ENCODE data around the gene IGSF21. TPM values are rescaled to one million over a fixed set of nuclear protein-coding genes. Genes with fewer than 3 reads are reported as not detected.

Gene IGSF21
- total RNA-seq, 1 experiment from 2014 or later, result not detected

- ChIA-PET POLR2A (no interaction called here), CTCF (interaction anchor here (0.6 kb wide), 1 partner anchor 19 kb away, joined by 3 read pairs; no protein-coding TSS in a partner anchor)
- Mint-ChIP-seq H3K27ac (ENCODE audit: low read depth, unreplicated experiment) (no peak overlapping the region), H3K27me3 (ENCODE audit: insufficient read depth, unreplicated experiment) (no peaks in the 10 kb centered on the region), H3K9me3 (ENCODE audit: unreplicated experiment) (no peaks in the 10 kb centered on the region), H3K4me3 (ENCODE audit: unreplicated experiment) (no peak overlapping the region), H3K4me1 (ENCODE audit: insufficient read depth, unreplicated experiment) (no peaks in the 10 kb centered on the region), H3K36me3 (ENCODE audit: insufficient read depth, unreplicated experiment) (no peaks in the 10 kb centered on the region)
- DNase-seq (ENCODE audit: unreplicated experiment), result no peak
- no peak for TF ChIP-seq CTCF (IDR thresholded peaks at IDR 0.05; ENCODE audit: unreplicated experiment)
- intact Hi-C loops (cut with micrococcal nuclease), result no loop called here
- no TSS peak for BruUV-seq (replicated peaks)
Measured at GRCh38 chr1:18139198-18139981, 31.8 kb downstream of the IGSF21 start.

- Mint-ChIP-seq H3K4me1 (ENCODE audit: insufficient read depth, unreplicated experiment) (no peaks in the 10 kb centered on the region), H3K36me3 (ENCODE audit: insufficient read depth, unreplicated experiment) (no peaks in the 10 kb centered on the region), H3K4me3 (ENCODE audit: unreplicated experiment) (no peak overlapping the region), H3K27ac (ENCODE audit: low read depth, unreplicated experiment) (no peak overlapping the region), H3K27me3 (ENCODE audit: insufficient read depth, unreplicated experiment) (no peaks in the 10 kb centered on the region), H3K9me3 (ENCODE audit: unreplicated experiment) (no peaks in the 10 kb centered on the region)
- BruUV-seq (replicated peaks), result no TSS peak
- CTCF ChIA-PET, result interaction anchor here (0.6 kb wide), 1 partner anchor 20 kb away, joined by 3 read pairs; no protein-coding TSS in a partner anchor
- TF ChIP-seq CTCF (IDR thresholded peaks at IDR 0.05; ENCODE audit: unreplicated experiment), result no peak
- POLR2A ChIA-PET, result no interaction called here
- no peak for DNase-seq (ENCODE audit: unreplicated experiment)
- intact Hi-C loops (cut with micrococcal nuclease), result no loop called here
Measured at GRCh38 chr1:18140411-18140810, 32.8 kb downstream of the IGSF21 start.

GRCh38 chr1:18141661-18142060 lies 34.1 kb downstream of the IGSF21 start:
- Mint-ChIP-seq H3K27ac (ENCODE audit: low read depth, unreplicated experiment) (no peak overlapping the region), H3K4me1 (ENCODE audit: insufficient read depth, unreplicated experiment) (no peaks in the 10 kb centered on the region), H3K36me3 (ENCODE audit: insufficient read depth, unreplicated experiment) (no peaks in the 10 kb centered on the region), H3K9me3 (ENCODE audit: unreplicated experiment) (no peaks in the 10 kb centered on the region), H3K27me3 (ENCODE audit: insufficient read depth, unreplicated experiment) (peaks cover 1% of the 10 kb centered on the region), H3K4me3 (ENCODE audit: unreplicated experiment) (no peak overlapping the region)
- ChIA-PET POLR2A (no interaction called here), CTCF (no interaction called here)
- no peak for TF ChIP-seq CTCF (IDR thresholded peaks at IDR 0.05; ENCODE audit: unreplicated experiment)
- no TSS peak for BruUV-seq (replicated peaks)
- intact Hi-C loops (cut with micrococcal nuclease), result no loop called here
- no peak for DNase-seq (ENCODE audit: unreplicated experiment)

- intact Hi-C loops (cut with micrococcal nuclease), result no loop called here
- no peaks in the 10 kb centered on the region for H3K9me3 Mint-ChIP-seq (ENCODE audit: unreplicated experiment)
- peaks cover 9% of the 10 kb centered on the region for H3K27me3 Mint-ChIP-seq (ENCODE audit: insufficient read depth, unreplicated experiment)
- ChIA-PET POLR2A (no interaction called here), CTCF (no interaction called here)
- H3K27ac Mint-ChIP-seq (ENCODE audit: low read depth, unreplicated experiment), result no peak overlapping the region
- no peak for TF ChIP-seq CTCF (IDR thresholded peaks at IDR 0.05; ENCODE audit: unreplicated experiment)
- no peak overlapping the region for H3K4me3 Mint-ChIP-seq (ENCODE audit: unreplicated experiment)
- BruUV-seq (replicated peaks), result no TSS peak
- no peak for DNase-seq (ENCODE audit: unreplicated experiment)
- H3K36me3 Mint-ChIP-seq (ENCODE audit: insufficient read depth, unreplicated experiment), result no peaks in the 10 kb centered on the region
- no peaks in the 10 kb centered on the region for H3K4me1 Mint-ChIP-seq (ENCODE audit: insufficient read depth, unreplicated experiment)
Measured at GRCh38 chr1:18142471-18142870, 34.9 kb downstream of the IGSF21 start.
